GM19043 (cell line): Measurements from ENCODE around the gene CHL1.
A peak's percentile ranks its signal among the peaks of the same experiment; 100 is the strongest.

Experiments
- ATAC-seq: cut with Tn5 transposase; IDR thresholded peaks from one replicate; pipeline ENCODE4 v1.9.1; 2021; ENCODE audit warnings: low read depth; ENCODE audit not compliant: unreplicated experiment

Gene CHL1

GRCh38 chr3:217099-217813 is 20.7 kb downstream of the CHL1 start:
- ATAC-seq: no peak

GRCh38 chr3:217948-218347 is 21.4 kb downstream of the CHL1 start:
- peak; percentile 42 for ATAC-seq

GRCh38 chr3:228442-229182 is 32.0 kb downstream of the CHL1 start:
- no peak for ATAC-seq

DNA sequence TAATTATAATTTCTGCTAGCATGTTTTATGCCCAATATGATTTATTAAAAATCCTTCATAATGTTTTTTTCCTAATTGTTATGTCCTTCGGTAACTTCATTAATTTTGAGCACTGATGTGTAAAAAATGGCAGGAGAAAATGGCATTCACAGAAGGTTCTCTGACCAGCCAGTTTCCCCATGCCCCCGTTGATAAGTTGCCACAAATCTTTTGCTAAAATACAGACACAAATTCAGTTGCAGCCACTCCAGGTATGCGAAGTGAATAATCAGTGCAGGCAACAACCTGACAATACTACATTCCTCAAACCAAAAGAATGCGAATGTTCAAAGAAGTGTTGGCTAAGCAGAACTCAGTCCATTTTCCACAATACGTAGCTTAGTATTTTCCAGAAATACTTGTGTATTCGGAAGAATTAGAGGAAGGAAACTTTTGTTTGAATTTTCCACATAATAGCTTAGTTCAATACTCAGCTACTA is 32.7 kb downstream of the CHL1 start:
- no peak for ATAC-seq

GRCh38 chr3:236881-237280 is 40.3 kb downstream of the CHL1 start:
- ATAC-seq: no peak

DNA sequence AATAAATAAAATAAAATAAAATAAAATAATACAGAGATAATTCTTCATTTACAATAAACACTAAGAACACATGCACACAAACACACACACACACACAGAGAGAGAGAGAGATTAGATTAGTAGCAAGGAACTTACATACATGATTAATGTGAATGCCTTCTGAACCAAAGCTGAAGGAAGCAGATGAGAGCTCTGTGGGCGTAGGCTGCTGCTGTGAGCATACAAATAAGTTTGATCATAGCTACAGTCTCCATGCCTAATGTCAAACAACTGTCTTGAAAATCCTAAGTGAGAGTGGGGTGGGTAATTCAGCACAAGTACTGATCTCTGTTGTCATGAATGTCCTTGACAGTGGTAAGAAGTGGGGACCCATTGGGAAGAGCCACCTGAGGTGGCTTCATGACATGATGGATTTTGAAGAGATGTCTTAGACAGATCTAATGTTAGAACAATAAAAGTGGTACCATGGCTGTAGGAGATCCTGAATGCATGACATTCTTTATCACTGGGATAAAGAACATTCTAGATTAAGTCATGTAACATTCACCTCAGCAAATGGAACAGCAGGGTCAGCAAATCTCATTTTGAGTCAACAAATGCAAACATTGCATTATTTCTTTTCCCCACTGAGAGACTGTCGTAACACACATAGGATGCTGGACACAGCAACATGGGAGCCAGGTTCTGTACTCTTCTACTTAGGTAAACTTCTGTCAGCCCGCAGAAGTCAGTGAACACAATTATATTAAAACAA is 46.2 kb downstream of the CHL1 start:
- no peak for ATAC-seq

GRCh38 chr3:243356-243725 is 46.8 kb downstream of the CHL1 start:
- no peak for ATAC-seq

GRCh38 chr3:244041-244440 is 47.5 kb downstream of the CHL1 start:
- ATAC-seq: no peak

DNA sequence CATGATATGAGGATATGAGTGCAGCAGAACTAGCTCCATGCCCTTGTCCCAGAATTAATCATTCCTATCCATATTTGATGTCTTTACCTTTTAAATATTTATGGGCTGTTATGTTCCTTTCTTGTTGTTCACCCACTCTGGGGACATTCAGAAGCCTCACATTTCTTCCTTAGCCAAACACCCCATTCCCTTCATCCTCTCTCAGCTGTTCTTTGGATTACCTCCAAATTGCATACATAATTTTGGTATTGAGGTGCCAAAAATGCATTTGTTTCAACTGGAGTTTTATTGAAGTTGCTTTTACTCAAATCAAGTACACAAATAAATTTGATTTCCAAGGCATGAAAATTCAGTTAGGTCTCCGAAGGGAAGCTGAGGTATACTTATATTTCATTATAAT is 51.4 kb downstream of the CHL1 start:
- ATAC-seq: no peak

- ATAC-seq: no peak
Observed at GRCh38 chr3:248864-249520, 52.4 kb downstream of the CHL1 start.

- no peak for ATAC-seq
Observed at GRCh38 chr3:249587-250262, 53.2 kb downstream of the CHL1 start.

DNA sequence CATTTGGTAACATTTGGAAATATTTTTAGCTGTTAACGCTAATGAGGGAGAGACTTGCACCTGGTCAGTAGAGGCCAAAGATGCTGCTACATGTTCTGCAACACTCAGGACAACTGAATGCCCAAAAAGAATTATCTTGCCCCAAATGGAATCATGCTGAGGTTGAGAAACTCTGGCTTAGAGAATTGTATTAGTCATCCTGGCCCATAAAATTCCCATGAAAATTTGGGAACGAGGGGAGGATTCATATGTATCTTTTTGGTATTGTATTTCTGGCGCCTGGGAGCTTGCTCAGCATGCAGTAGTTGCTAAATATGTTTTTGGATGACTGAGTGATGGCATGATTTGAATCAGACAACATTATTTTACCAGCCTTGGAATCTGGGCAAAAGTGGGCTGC is 59.9 kb downstream of the CHL1 start:
- no peak for ATAC-seq

GRCh38 chr3:257826-258225 is 61.3 kb downstream of the CHL1 start:
- no peak for ATAC-seq

GRCh38 chr3:260898-261297 is 64.3 kb downstream of the CHL1 start:
- no peak for ATAC-seq

DNA sequence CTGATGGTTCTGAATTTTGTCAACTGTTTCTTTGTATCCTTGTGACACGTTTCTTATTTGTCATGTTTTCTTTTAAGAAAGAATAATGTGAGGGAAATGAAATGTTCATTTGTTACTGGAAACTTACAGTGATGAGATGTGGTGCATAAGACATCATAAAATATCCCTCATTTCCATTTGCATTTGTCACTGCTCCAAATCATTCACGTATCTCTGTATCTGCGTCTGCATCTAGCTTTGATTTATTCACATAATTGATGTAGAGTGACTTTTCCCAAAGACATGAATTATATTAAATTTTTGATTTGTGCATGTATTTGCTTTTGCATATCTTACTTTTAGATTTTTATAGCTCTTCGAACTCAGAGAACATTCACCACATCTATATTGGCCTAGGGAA is 66.8 kb downstream of the CHL1 start:
- no peak for ATAC-seq

DNA sequence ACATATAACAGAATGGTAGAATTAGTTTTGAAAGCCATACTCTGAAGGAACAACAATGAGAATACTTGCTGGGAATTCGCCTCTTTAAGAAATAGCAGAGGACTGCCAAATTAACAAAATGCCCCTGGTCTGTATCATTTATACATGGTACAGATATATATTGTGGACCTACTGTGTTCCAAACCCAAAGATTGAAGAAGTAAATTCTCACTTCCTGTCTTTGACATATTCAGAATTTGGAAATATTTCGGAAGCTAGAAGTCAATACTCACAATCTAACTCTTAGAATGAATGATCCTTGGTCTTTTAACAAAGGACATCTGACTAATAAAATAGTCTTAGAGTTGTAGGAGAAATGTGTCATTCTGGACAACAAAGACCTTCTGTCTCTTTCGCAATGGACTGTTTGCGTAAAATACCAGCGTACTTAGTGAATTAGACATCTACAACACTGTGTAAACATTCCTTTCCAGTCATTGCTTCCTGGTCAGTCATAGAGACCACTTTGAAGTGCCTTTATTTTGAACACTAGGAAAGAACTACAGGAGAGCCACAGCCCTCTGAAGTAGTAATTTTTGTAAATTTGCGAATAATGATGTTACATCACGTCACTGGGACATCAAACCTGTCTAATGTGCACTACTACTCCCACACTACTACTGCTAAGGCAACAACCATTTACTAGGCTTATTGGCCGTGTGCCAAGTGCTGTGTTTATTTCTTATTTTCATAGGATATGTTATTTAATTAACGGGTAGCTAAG is 68.0 kb downstream of the CHL1 start:
- ATAC-seq: no peak

- ATAC-seq: no peak
Observed at GRCh38 chr3:267101-267500, 70.5 kb downstream of the CHL1 start.

- ATAC-seq: peak; percentile 49
Observed at GRCh38 chr3:270688-271087, 74.1 kb downstream of the CHL1 start.

- no peak for ATAC-seq
Observed at GRCh38 chr3:274927-275326, 78.4 kb downstream of the CHL1 start.

- no peak for ATAC-seq
Observed at GRCh38 chr3:277873-278272, 81.3 kb downstream of the CHL1 start.
